HCT116 (cell line): ENCODE data around the gene CD300LD.

ENCODE experiments used
- EZH2 ChIP-seq: fragments of 200-600 bp; sonication (generic); IDR thresholded peaks from 2 replicates; pipeline ENCODE4 v1.6.1; 2017; ENCODE audit warnings: antibody characterized with exemption, mixed run types
- TCF7L2 ChIP-seq: IDR thresholded peaks from 2 replicates; pipeline ENCODE4 v1.7.0; 2011; ENCODE audit warnings: borderline replicate concordance, inconsistent platforms; ENCODE audit not compliant: insufficient read depth, insufficient read length; ENCODE audit errors: extremely low read depth
- ZNF274 ChIP-seq: fragments of 200-500 bp; sonication (Bioruptor generic); IDR thresholded peaks from 2 replicates; pipeline ENCODE4 v1.6.1; 2014; ENCODE audit warnings: mild to moderate bottlenecking, low read depth, low read length, inconsistent platforms
- TF ChIP-seq, protein P1 (sequence below), 3 experiments: fragments of 200-600 bp in 1 of 3; sonication (generic) in 1 of 3; IDR thresholded peaks in 2 of 3; conservative IDR thresholded peaks in 1 of 3; 2 replicates each; pipeline ENCODE4 v1.5.1; 2012 to 2017; ENCODE audit warnings: low read depth in 2 of 3, low read length in 2 of 3, antibody characterized with exemption in 1 of 3, borderline replicate concordance in 1 of 3, control low read depth in 1 of 3, mild to moderate bottlenecking in 1 of 3, mixed read lengths in 1 of 3, mixed run types in 1 of 3, moderate library complexity in 1 of 3; ENCODE audit not compliant: insufficient read depth in 1 of 3
- TF ChIP-seq, protein P2 (sequence below): IDR thresholded peaks from 2 replicates; pipeline ENCODE4 v1.6.1; 2012; ENCODE audit warnings: low read depth

DNA sequence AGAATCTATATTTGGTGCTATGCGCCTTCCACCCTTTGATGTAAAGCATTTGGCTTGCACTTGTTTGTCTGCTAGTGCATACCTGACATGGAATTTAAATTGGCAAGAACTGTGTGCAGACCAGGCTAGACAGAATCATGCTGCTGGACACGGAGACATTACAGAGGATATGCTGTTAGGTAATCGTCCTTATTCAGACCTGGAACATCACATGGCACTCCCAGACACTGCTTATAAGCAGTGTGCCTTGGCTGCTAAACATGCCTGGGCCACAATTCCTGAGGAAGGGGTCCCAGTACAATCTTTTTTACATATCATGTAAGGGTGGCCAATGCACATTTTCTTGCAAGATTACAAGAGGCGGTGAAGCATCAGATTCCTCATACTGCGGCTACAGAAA lies 6.4 kb downstream of the CD300LD start:
- TF ChIP-seq, protein P1, sequence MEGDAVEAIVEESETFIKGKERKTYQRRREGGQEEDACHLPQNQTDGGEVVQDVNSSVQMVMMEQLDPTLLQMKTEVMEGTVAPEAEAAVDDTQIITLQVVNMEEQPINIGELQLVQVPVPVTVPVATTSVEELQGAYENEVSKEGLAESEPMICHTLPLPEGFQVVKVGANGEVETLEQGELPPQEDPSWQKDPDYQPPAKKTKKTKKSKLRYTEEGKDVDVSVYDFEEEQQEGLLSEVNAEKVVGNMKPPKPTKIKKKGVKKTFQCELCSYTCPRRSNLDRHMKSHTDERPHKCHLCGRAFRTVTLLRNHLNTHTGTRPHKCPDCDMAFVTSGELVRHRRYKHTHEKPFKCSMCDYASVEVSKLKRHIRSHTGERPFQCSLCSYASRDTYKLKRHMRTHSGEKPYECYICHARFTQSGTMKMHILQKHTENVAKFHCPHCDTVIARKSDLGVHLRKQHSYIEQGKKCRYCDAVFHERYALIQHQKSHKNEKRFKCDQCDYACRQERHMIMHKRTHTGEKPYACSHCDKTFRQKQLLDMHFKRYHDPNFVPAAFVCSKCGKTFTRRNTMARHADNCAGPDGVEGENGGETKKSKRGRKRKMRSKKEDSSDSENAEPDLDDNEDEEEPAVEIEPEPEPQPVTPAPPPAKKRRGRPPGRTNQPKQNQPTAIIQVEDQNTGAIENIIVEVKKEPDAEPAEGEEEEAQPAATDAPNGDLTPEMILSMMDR (IDR thresholded peaks at IDR 0.05 in 2 of 3, conservative IDR thresholded peaks at IDR 0.05 in 1 of 3; ENCODE audit: borderline replicate concordance in 1 of 3, insufficient read depth in 1 of 3, low read depth in 2 of 3, low read length in 2 of 3): no peak
- TF ChIP-seq EZH2: no peak
- TF ChIP-seq, protein P2, sequence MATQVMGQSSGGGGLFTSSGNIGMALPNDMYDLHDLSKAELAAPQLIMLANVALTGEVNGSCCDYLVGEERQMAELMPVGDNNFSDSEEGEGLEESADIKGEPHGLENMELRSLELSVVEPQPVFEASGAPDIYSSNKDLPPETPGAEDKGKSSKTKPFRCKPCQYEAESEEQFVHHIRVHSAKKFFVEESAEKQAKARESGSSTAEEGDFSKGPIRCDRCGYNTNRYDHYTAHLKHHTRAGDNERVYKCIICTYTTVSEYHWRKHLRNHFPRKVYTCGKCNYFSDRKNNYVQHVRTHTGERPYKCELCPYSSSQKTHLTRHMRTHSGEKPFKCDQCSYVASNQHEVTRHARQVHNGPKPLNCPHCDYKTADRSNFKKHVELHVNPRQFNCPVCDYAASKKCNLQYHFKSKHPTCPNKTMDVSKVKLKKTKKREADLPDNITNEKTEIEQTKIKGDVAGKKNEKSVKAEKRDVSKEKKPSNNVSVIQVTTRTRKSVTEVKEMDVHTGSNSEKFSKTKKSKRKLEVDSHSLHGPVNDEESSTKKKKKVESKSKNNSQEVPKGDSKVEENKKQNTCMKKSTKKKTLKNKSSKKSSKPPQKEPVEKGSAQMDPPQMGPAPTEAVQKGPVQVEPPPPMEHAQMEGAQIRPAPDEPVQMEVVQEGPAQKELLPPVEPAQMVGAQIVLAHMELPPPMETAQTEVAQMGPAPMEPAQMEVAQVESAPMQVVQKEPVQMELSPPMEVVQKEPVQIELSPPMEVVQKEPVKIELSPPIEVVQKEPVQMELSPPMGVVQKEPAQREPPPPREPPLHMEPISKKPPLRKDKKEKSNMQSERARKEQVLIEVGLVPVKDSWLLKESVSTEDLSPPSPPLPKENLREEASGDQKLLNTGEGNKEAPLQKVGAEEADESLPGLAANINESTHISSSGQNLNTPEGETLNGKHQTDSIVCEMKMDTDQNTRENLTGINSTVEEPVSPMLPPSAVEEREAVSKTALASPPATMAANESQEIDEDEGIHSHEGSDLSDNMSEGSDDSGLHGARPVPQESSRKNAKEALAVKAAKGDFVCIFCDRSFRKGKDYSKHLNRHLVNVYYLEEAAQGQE: no peak
- TF ChIP-seq TCF7L2: no peak
- TF ChIP-seq ZNF274: no peak
